GM15510 (cell line): Measurements from ENCODE around the gene YPEL5.

Experiments
- POLR2A ChIP-seq: IDR thresholded peaks from 3 replicates; pipeline ENCODE4 v1.6.1; 2011; ENCODE audit warnings: borderline replicate concordance; ENCODE audit not compliant: insufficient read length; ENCODE audit errors: extremely low read depth

The YPEL5 gene

DNA sequence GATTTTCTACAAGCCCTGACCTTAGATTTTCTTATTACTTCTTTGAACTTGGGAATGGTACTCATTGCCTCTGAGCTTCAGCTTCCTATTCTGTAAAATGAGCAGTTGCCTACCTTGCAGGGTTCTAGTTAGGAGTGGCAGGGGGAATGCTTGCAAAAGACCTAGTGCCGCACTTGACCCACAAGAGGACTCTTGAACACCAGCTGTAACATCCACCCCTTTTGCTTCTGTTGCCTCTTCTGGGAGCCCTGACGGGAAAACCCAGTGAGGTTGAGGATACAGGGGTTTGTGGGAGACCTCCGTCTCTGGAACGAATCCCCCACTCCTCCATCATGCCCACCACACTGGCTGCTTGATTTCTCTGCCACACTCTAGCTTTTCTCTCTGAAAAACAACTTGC, 57.5 kb downstream of the YPEL5 start:
- no peak for TF ChIP-seq POLR2A

DNA sequence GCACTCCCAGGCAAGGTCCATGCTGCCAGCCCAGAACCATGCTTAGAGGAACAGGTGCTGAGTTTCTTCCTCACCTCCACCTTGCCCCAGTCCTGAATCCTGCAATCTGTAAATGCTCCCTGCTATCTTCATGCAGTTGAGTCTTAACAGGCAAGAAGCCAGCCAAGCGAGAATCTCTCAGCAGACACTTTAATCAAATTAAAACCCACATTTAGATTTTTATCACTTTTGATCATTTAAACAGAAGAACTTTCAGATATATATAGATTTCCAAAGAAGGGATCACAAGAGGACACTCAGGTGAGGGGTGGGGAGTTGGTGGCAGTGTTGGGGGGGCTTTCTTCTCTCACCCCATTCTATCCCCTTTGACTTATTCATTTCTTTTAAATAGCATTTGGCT, 58.6 kb downstream of the YPEL5 start:
- TF ChIP-seq POLR2A: no peak

DNA sequence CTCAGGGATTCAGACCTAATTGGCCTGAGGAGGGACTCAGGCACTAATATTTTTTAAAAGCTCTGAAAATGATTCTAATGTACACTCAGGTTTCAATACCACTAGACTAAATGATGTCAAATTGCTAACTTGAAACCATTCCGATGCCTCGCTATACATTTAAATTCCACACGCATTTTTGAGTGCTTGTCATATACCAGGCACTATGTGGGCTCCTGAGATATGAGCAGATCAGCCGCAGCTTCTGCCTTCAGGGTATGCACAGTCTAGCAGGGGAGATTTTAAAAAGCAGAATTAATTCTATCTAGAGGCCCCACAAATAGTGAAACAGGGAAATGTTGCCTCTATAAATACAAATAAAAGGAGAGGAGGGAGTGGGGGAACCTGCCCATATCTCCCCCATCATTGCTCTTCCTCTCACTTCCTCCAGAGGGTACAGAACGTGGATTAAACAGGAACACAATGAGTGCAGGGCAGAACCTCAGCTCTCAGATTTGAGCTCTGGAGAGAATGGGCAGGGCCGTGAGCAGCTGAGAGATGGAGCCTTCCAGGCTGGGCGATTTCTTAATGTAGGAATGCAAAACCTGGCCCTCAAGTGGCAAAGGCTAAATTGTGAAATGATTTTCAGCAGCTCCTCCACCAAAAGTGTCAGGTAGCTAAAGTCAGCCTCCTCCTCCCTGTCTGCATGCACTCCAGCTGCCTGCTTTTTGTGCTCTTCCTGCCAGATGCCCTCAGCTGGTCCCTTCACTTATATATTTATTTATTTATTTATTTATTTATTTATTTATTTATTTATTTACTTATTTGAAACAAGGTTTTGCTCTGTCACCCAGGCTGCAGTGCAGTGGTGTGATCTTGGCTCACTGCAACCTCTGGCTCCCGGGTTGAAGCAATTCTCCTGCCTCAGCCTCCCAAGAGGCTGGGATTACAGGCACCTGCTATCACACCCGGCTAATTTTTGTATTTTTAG, 59.9 kb downstream of the YPEL5 start:
- TF ChIP-seq POLR2A: no peak

DNA sequence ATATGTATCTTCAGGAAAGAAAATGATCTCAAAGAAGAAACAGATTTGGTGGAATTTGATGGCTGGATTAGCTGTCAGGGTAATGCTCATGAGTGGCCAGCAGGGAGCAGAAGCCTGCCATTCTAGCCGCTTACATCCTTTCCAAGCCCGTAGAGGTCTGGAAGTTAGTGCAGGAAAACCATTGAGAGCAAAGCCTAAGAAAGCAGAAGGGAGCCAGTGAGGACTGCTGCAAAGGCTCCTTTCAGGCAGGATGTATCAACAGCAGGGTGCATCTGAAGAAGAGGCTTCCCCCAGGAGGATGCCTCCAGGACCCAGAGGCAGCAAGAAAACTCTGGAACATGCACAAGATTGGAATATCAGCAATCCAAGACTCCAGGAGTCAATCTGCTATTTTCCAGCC, 61.6 kb downstream of the YPEL5 start:
- TF ChIP-seq POLR2A: no peak

DNA sequence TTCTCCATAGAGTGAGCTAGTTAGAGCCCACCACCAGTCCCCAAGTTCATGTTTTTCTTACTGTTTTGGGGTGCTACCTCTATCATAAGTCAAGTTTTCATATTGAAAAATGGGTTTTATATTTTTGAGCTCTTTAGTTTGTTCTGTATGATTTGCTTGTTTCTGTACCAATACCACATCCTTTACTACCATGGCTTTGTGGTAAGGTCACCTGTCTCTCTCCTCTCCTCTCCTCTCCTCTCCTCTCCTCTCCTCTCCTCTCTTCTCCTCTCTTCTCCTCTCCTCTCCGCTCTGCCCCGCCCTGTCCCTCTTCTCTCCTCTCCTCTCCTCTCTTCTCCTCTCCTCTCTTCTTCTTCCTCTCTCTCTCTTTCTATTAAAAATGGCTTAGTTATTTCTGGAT, 62.4 kb downstream of the YPEL5 start:
- TF ChIP-seq POLR2A: no peak
